ENCODE results near the gene SNW1.

SNW1 gene

GRCh38 chr14:77674931-77675330 is 86.0 kb downstream of the SNW1 start:
- DNase-seq (ENCODE audit: low spot score) = no peak

DNA sequence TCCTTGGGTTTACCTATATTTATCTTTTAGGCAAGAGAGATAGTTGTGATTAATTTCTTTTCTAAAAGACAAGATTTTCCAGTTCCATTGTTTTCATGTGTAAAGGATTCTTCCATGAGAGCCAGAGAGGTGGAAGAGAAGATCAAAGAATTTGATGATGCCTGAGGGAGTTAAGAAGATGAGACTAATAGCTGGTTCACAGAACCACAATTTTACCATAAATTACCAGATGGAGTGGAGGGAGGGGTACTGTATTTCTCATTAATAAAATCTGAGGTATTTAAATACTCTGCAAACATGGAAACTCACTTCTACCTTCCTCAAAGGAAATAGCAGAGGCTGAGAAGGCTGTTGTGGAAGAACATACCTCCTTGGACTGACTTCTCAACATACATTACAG is 87.8 kb downstream of the SNW1 start:
- no peak for DNase-seq (ENCODE audit: low spot score)
- no peak for TF ChIP-seq CTCF (IDR thresholded peaks at IDR 0.05; ENCODE audit: extremely low read depth, missing control alignments)

More at GRCh38 chr14:77674931-77675330, 86.0 kb downstream of the SNW1 start:
- TF ChIP-seq CTCF (IDR thresholded peaks at IDR 0.05; ENCODE audit: extremely low read depth, missing control alignments) = no peak
